K562 (cell line): ENCODE data around the gene GPC2. TPM values are rescaled to one million over a fixed set of nuclear protein-coding genes. Genes with fewer than 3 reads are reported as not detected.

ENCODE experiments used
- ARNT ChIP-seq, 2 experiments: fragments of 450-650 bp; IDR thresholded peaks; 2 replicates each; pipeline ENCODE4 v1.6.1; 2016; ENCODE audit warnings: mild to moderate bottlenecking in 1 of 2
- CHD2 ChIP-seq: IDR thresholded peaks from 2 replicates; pipeline ENCODE4 v1.6.1; 2011; ENCODE audit warnings: low read depth, low read length
- KDM1A ChIP-seq, 2 experiments: fragments of 450-650 bp; IDR thresholded peaks; 2 replicates each; pipeline ENCODE4 v1.6.1; 2016; ENCODE audit warnings: mild to moderate bottlenecking in 2 of 2
- MAFF ChIP-seq: IDR thresholded peaks from 2 replicates; pipeline ENCODE4 v1.6.1; 2012; ENCODE audit warnings: low read length, improper control_type of control experiment
- MAZ ChIP-seq, 2 experiments: fragments of 450-650 bp in 1 of 2; sonication (generic) in 1 of 2; formaldehyde crosslinking; IDR thresholded peaks in 1 of 2; conservative IDR thresholded peaks in 1 of 2; 2 replicates each; pipeline versions ENCODE4 v1.4.0 to v1.5.0; 2020; ENCODE audit warnings: mild to moderate bottlenecking in 1 of 2, missing genetic modification reagents in 1 of 2
- MCM5 ChIP-seq: fragments of 450-650 bp; IDR thresholded peaks from 2 replicates; pipeline ENCODE4 v1.6.1; 2016; ENCODE audit warnings: low read depth
- MTF1 ChIP-seq: fragments of 250-450 bp; sonication (Bioruptor Pico); IDR thresholded peaks from 2 replicates; pipeline ENCODE4 v1.9.0; 2021; ENCODE audit warnings: moderate library complexity, mild to moderate bottlenecking, inconsistent platforms, borderline replicate concordance
- PRPF4 ChIP-seq: fragments of 200-400 bp; formaldehyde crosslinking; IDR thresholded peaks from one replicate; pipeline ENCODE4 v1.6.1; 2017; ENCODE audit warnings: low read length, low read depth, mild to moderate bottlenecking; ENCODE audit not compliant: insufficient read depth, poor library complexity, severe bottlenecking
- RUNX1 ChIP-seq: sonication (generic); IDR thresholded peaks from 2 replicates; pipeline ENCODE4 v1.6.1; 2016; ENCODE audit warnings: antibody characterized with exemption, low read depth
- SAP30 ChIP-seq: fragments of 200-600 bp; sonication (generic); IDR thresholded peaks from 2 replicates; pipeline ENCODE4 v1.6.1; 2012; ENCODE audit warnings: borderline replicate concordance, low read depth, mild to moderate bottlenecking, moderate library complexity, low read length, control low read depth, inconsistent platforms; ENCODE audit not compliant: insufficient read depth, poor library complexity, severe bottlenecking
- THRAP3 ChIP-seq: fragments of 450-650 bp; IDR thresholded peaks from 2 replicates; pipeline ENCODE4 v1.6.1; 2016; ENCODE audit warnings: mild to moderate bottlenecking, inconsistent platforms, borderline replicate concordance
- ZBTB40 ChIP-seq, 2 experiments: fragments of 450-650 bp in 1 of 2; sonication (generic) in 1 of 2; formaldehyde crosslinking in 1 of 2; IDR thresholded peaks; 2 replicates each; pipeline versions ENCODE4 v1.7.1 to v1.9.0; 2016 to 2022; ENCODE audit warnings: inconsistent platforms in 1 of 2, mild to moderate bottlenecking in 1 of 2, missing genetic modification reagents in 1 of 2
- ZNF134 ChIP-seq: fragments of 250-450 bp; sonication (Bioruptor Pico); conservative IDR thresholded peaks from 2 replicates; pipeline ENCODE4 v1.4.0; 2020
- ZNF253 ChIP-seq: fragments of 250-450 bp; sonication (Bioruptor Pico); conservative IDR thresholded peaks from 2 replicates; pipeline ENCODE4 v1.6.1; 2021; ENCODE audit warnings: mild to moderate bottlenecking
- ZNF668 ChIP-seq: fragments of 250-450 bp; sonication (Bioruptor Pico); IDR thresholded peaks from 2 replicates; pipeline ENCODE4 v1.8.0; 2022; ENCODE audit warnings: mild to moderate bottlenecking, inconsistent platforms
- polyA plus RNA-seq, 8 experiments: library from polyadenylated mRNA; depleted of rRNA in 4 of 8; stranded (reverse) in 5 of 8; unstranded in 3 of 8; fragments of >200 nt; fragmentation: Nextera tagmentation in 2 of 8; fragmentation: Illumina TruSeq in 1 of 8; extraction: Ambion mirVana in 2 of 8; extraction: Trizol in 1 of 8; gene quantifications; 2 replicates each; pipeline versions ENCODE4 v1.2.1 to v1.2.3, GENCODE V29; 2011 to 2014; ENCODE audit warnings: inconsistent platforms in 1 of 8, missing spikeins in 1 of 8
- total RNA-seq, 7 experiments: library from RNA; depleted of rRNA in 6 of 7; stranded (reverse); fragments of >200 nt in 6 of 7; fragmentation: Illumina TruSeq in 2 of 7; extraction: Trizol in 2 of 7; gene quantifications; 2 replicates each; pipeline versions ENCODE4 v1.2.1 to v1.2.3, GENCODE V29; 2011 to 2021; ENCODE audit warnings: low replicate concordance in 1 of 7
- TF ChIP-seq, protein P1 (sequence below): IDR thresholded peaks from 2 replicates; pipeline ENCODE4 v1.6.1; 2016; ENCODE audit warnings: missing genetic modification characterization, missing compliant biosample characterization

Gene GPC2
- total and polyA plus RNA-seq, 9 of the 15 experiments (the other 6 are each of a cell fraction or from before 2014, with no cell fraction given), result 0.06 to 7.7 (median 1.4) TPM; not detected in 1

GRCh38 chr7:100177045-100178001, at the start of gene GPC2, which contains the start of gene STAG3 (continued):
- TF ChIP-seq SAP30 (no peak), ZNF134 (CRISPR knock-in tag) (no peak), MCM5 (no peak), ZNF668 (CRISPR knock-in tag) (no peak), RUNX1 (no peak), CHD2 (0 out of 2 replicates have a peak, but pooled peaks have one; percentile 2), MAZ (CRISPR knock-in tag; conservative IDR thresholded peaks at IDR 0.05 in 1 of 2, IDR thresholded peaks at IDR 0.05 in 1 of 2) (0 out of 4 replicates have a peak, but pooled peaks of 1 of the 2 experiments have one; percentile 31), KDM1A (IDR thresholded peaks at IDR 0.05) (0 out of 4 replicates have a peak, but pooled peaks of 1 of the 2 experiments have one; percentile 7), MTF1 (no peak), PRPF4 (no peak), MAFF (no peak), ZNF253 (CRISPR knock-in tag) (no peak), THRAP3 (no peak), ARNT (IDR thresholded peaks at IDR 0.05) (no peak), ZBTB40 (IDR thresholded peaks at IDR 0.05) (no peak), ZBTB40 (CRISPR knock-in tag; IDR thresholded peaks at IDR 0.05) (no peak)
- TF ChIP-seq, protein P1, sequence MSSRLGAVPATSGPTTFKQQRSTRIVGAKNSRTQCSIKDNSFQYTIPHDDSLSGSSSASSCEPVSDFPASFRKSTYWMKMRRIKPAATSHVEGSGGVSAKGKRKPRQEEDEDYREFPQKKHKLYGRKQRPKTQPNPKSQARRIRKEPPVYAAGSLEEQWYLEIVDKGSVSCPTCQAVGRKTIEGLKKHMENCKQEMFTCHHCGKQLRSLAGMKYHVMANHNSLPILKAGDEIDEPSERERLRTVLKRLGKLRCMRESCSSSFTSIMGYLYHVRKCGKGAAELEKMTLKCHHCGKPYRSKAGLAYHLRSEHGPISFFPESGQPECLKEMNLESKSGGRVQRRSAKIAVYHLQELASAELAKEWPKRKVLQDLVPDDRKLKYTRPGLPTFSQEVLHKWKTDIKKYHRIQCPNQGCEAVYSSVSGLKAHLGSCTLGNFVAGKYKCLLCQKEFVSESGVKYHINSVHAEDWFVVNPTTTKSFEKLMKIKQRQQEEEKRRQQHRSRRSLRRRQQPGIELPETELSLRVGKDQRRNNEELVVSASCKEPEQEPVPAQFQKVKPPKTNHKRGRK (tag), result peak; percentile 93
